ENCODE measurements around the gene MUTYH.
"Not testable (repeated sequence)": the region's sequence is repeated elsewhere in the genome, so short reads cannot be mapped to it uniquely, and the experiment has no call there.

Gene MUTYH

DNA sequence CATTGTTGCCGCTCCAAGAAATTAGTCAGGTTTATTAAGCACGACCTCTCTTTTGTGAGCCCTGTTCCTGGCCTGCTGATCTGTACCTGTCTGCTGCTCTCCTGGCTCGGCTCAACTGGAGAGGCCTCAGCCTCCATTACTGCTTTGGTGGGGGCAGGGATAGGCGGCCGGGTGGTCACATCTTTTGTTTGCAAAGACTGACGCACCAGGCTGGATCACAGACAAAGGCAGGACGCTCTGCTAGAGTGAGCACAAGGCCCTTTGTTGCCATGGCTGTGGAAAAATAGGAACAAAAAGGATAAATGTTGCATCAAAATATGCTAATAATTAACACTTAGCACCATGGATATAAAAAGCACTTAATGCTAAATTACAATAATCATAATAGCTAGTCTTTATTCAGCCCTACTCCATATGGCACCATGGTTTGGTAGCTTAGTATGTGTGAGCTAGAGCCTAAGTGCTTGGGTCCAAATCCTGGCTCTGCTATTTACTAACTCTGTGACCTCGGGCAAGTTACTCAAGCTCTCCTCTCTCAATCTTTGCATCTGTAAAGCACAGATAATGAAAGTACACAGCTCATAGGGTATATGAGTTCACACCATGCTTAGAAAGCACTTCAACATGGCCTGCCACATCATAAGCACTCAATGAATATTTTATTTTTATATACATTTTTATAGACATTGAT is 42.4 kb downstream of the MUTYH start:
- DNase-seq (ENCODE audit: low read depth): no peak
- H3K4me3 ChIP-seq (ENCODE audit: low read depth, low read length): no peak overlapping the region
- TF ChIP-seq CTCF (conservative IDR thresholded peaks at IDR 0.05; ENCODE audit: low read depth, low read length): no peak

DNA sequence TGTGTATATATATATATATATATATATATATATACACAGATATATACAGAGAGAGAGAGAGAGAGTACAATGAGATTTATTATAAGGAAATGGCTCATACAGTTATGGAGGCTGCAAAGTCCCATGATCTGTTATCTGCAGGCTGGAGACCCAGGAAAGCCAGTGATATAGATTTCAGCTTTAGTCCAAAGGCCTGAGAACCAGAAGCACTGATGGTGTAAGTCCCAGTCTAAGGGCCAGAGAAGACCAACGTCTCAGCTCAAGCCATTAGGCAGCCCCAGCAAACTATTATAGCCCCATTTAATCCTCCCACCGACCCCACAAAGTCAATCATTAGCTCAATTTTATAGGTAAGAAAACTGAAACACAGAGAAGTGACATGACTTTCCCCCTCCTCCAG is 48.5 kb downstream of the MUTYH start:
- TF ChIP-seq CTCF (conservative IDR thresholded peaks at IDR 0.05; ENCODE audit: low read depth, low read length): no peak
- DNase-seq (ENCODE audit: low read depth): no peak
- H3K4me3 ChIP-seq (ENCODE audit: low read depth, low read length): no peak overlapping the region

DNA sequence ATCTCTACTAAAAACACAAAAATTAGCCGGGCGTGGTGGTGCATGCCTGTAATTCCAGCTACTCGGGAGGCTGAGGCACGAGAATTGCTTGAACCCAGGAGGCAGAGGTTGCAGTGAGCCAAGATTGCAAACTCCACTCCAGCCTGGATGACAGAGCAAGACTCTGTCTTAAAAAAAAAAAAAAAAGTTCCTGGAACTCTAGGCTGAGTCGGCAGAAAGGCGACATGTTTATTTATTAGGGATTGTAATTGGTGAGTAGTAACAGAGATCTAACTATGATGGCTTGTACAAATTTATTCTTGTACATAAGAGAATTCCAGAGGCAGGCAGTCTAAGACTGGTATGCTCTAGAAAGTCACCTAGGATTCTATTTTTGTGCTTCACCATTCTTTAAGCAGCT is 49.2 kb downstream of the MUTYH start:
- H3K4me3 ChIP-seq (ENCODE audit: low read depth, low read length); DNase-seq (ENCODE audit: low read depth): not testable (repeated sequence)

DNA sequence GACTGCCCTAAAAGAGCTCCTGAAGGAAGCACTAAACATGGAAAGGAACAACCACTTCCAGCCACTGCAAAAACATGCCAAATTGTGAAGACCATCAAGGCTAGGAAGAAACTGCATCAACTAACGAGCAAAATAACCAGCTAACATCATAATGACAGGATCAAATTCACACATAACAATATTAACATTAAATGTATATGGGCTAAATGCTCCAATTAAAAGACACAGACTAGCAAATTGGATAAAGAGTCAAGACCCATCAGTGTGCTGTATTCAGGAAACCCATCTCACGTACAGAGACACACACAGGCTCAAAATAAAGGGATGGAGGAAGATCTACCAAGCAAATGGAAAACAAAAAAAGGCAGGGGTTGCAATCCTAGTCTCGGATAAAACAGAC is 53.7 kb downstream of the MUTYH start:
- DNase-seq (ENCODE audit: low read depth); H3K4me3 ChIP-seq (ENCODE audit: low read depth, low read length): not testable (repeated sequence)

- not testable (repeated sequence) for H3K4me3 ChIP-seq (ENCODE audit: low read depth, low read length)
Measured at GRCh38 chr1:45284858-45285257, 55.4 kb downstream of the MUTYH start.

DNA sequence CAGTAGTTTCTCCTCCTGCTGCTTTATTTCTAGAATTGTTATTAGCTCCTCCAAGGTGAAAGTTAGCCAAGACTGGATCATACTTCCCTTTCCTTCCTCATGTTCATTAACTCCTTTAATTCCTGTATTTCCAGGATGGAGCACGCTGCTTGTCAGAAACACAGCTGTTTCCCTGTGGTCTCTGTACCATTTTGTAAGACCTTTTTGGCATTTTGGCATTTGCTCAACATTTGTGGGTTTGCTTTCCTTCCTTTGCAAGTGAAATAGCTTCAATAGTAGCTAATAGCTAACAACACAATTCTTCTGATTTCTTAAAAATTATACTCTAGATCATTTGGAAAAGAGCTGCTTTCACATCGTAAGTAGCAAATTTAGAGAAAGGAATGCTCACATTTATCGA is 57.9 kb downstream of the MUTYH start:
- DNase-seq (ENCODE audit: low read depth): peak; percentile 68
- TF ChIP-seq CTCF (conservative IDR thresholded peaks at IDR 0.05; ENCODE audit: low read depth, low read length): no peak
- H3K4me3 ChIP-seq (ENCODE audit: low read depth, low read length): no peak overlapping the region

More at GRCh38 chr1:45284858-45285257, 55.4 kb downstream of the MUTYH start:
- DNase-seq (ENCODE audit: low read depth): not testable (repeated sequence)

Data from choroid plexus epithelial cell (primary cell).